SK-N-SH (cell line): ENCODE measurements around the gene RPL19.

Experiments used
- EP300 ChIP-seq, 2 experiments: IDR thresholded peaks; 2 replicates each; pipeline versions ENCODE4 v1.4.0 to v1.6.1; 2012; ENCODE audit warnings: borderline replicate concordance in 1 of 2, low read depth in 1 of 2, low read length in 1 of 2
- POLR2AphosphoS5 ChIP-seq: IDR thresholded peaks from 2 replicates; pipeline ENCODE4 v1.6.1; 2012; ENCODE audit warnings: low read depth, low read length
- RAD21 ChIP-seq: IDR thresholded peaks from 2 replicates; pipeline ENCODE4 v1.6.1; 2012; ENCODE audit warnings: mild to moderate bottlenecking, low read length
- SIN3A ChIP-seq: IDR thresholded peaks from 2 replicates; pipeline ENCODE4 v1.6.1; 2012; ENCODE audit warnings: low read depth, mild to moderate bottlenecking, low read length, moderate library complexity, borderline replicate concordance
- TEAD4 ChIP-seq: IDR thresholded peaks from 2 replicates; pipeline ENCODE4 v1.4.0; 2012; ENCODE audit warnings: mild to moderate bottlenecking, borderline replicate concordance; ENCODE audit not compliant: insufficient read depth
- TF ChIP-seq, protein P1 (sequence below): fragments of 200-600 bp; sonication (generic); IDR thresholded peaks from 2 replicates; pipeline ENCODE4 v1.6.1; 2017; ENCODE audit warnings: antibody characterized with exemption, mild to moderate bottlenecking, moderate library complexity

DNA sequence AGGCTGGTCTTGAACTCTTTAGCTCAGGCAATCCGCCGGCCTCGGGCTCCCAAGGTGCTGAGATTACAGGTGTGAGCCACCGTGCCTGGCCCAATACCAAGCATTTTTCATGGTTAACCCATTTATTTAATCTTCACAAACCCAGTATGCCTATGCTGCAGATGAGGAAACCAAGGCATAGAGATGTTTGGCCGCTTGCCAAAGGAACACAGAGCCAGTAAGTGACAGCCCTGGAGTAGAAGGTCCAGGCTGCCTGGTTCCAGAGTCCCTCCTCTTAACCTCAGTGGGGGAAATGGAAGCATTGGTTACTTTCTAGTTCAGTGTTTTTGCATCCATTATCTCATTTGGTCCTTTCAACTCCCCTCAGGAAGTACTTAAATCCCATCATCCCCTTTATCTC is 18.8 kb upstream of the RPL19 start:
- TF ChIP-seq, protein P1, sequence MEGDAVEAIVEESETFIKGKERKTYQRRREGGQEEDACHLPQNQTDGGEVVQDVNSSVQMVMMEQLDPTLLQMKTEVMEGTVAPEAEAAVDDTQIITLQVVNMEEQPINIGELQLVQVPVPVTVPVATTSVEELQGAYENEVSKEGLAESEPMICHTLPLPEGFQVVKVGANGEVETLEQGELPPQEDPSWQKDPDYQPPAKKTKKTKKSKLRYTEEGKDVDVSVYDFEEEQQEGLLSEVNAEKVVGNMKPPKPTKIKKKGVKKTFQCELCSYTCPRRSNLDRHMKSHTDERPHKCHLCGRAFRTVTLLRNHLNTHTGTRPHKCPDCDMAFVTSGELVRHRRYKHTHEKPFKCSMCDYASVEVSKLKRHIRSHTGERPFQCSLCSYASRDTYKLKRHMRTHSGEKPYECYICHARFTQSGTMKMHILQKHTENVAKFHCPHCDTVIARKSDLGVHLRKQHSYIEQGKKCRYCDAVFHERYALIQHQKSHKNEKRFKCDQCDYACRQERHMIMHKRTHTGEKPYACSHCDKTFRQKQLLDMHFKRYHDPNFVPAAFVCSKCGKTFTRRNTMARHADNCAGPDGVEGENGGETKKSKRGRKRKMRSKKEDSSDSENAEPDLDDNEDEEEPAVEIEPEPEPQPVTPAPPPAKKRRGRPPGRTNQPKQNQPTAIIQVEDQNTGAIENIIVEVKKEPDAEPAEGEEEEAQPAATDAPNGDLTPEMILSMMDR, result no peak
- TF ChIP-seq SIN3A (no peak), POLR2AphosphoS5 (no peak), RAD21 (no peak), TEAD4 (no peak), EP300 (IDR thresholded peaks at IDR 0.05; ENCODE audit: borderline replicate concordance in 1 of 2, low read depth in 1 of 2, low read length in 1 of 2) (no peak)
